Mammary epithelial cell (primary cell): ENCODE data around the gene CERS1.

Source experiments
- EZH2 ChIP-seq: IDR thresholded peaks from 2 replicates; pipeline ENCODE4 v1.6.1; 2012; ENCODE audit warnings: low read length, inconsistent platforms, borderline replicate concordance
- TF ChIP-seq, protein P1 (sequence below), 2 donors: IDR thresholded peaks in 1 of 2; conservative IDR thresholded peaks in 1 of 2; 2 replicates each; pipeline ENCODE4 v1.5.1; 2011 to 2012; ENCODE audit warnings: inconsistent platforms in 2 of 2, low read length in 2 of 2, mild to moderate bottlenecking in 2 of 2, control low read depth in 1 of 2, low read depth in 1 of 2; ENCODE audit not compliant: insufficient read depth in 1 of 2; ENCODE audit errors: extremely low read depth in 1 of 2

DNA sequence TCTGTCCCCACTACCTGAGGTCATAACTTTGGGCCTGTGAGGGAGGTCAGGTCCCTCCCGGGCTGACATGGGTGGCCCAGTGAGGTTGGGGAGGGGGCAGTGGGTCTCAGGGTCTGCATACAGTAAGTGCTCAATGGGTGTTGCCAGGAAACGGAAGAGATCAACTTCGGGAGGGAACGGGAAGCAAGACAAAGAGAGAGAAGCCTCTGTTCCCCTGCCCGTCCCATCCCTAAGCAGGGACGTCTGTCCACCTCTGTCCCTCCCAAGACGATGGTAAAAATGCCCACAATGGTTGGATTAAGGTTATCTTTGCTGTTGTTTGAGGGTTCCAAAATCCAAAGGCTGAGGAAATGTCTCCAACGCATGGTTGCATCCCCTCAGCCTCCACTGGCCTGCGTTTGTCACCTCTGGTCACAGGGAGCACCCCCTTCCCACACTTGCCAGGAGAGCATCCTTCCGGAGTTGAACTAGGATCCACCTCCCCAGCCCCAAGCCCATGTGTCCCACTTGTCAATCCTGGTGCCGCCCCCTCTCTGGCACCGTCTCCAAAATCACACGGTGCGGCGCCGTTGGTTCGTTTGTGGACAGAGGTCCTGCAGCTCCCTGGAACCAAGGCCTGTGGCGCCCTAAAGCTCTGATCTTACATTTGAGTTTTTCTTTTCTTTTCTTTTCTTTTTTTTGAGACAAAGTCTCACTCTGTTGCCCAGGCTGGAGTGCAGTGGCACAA, 45.8 kb upstream of the CERS1 start:
- TF ChIP-seq EZH2 = no peak
- TF ChIP-seq, protein P1, sequence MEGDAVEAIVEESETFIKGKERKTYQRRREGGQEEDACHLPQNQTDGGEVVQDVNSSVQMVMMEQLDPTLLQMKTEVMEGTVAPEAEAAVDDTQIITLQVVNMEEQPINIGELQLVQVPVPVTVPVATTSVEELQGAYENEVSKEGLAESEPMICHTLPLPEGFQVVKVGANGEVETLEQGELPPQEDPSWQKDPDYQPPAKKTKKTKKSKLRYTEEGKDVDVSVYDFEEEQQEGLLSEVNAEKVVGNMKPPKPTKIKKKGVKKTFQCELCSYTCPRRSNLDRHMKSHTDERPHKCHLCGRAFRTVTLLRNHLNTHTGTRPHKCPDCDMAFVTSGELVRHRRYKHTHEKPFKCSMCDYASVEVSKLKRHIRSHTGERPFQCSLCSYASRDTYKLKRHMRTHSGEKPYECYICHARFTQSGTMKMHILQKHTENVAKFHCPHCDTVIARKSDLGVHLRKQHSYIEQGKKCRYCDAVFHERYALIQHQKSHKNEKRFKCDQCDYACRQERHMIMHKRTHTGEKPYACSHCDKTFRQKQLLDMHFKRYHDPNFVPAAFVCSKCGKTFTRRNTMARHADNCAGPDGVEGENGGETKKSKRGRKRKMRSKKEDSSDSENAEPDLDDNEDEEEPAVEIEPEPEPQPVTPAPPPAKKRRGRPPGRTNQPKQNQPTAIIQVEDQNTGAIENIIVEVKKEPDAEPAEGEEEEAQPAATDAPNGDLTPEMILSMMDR (conservative IDR thresholded peaks at IDR 0.05 in 1 of 2, IDR thresholded peaks at IDR 0.05 in 1 of 2; ENCODE audit: extremely low read depth in 1 of 2, insufficient read depth in 1 of 2, low read depth in 1 of 2, low read length in 2 of 2) = no peak
